Measurements from ENCODE around the gene FLRT2.

Gene FLRT2

GRCh38 chr14:85534458-85535293, 4.7 kb downstream of the FLRT2 start:
- no peak for TF ChIP-seq CTCF (IDR thresholded peaks at IDR 0.05; ENCODE audit: insufficient read depth, low read length, poor library complexity, severe bottlenecking)
- no peak for DNase-seq (ENCODE audit: extremely low read depth, insufficient read length)
- no peaks in the 10 kb centered on the region for H3K36me3 ChIP-seq (ENCODE audit: control insufficient read depth, insufficient read depth, low read length)
- H3K4me3 ChIP-seq (replicated peaks; ENCODE audit: low read depth, low read length): no peak overlapping the region
- H3K27me3 ChIP-seq (replicated peaks; ENCODE audit: control insufficient read depth, insufficient read depth, low read length): no peaks in the 10 kb centered on the region

GRCh38 chr14:85535321-85535720, 5.4 kb downstream of the FLRT2 start:
- Histone ChIP-seq H3K36me3 (ENCODE audit: control insufficient read depth, insufficient read depth, low read length) (no peaks in the 10 kb centered on the region), H3K4me3 (replicated peaks; ENCODE audit: low read depth, low read length) (no peak overlapping the region), H3K27me3 (replicated peaks; ENCODE audit: control insufficient read depth, insufficient read depth, low read length) (no peaks in the 10 kb centered on the region)
- DNase-seq (ENCODE audit: extremely low read depth, insufficient read length): no peak
- no peak for TF ChIP-seq CTCF (IDR thresholded peaks at IDR 0.05; ENCODE audit: insufficient read depth, low read length, poor library complexity, severe bottlenecking)

- no peaks in the 10 kb centered on the region for H3K36me3 ChIP-seq (ENCODE audit: control insufficient read depth, insufficient read depth, low read length)
- no peak overlapping the region for H3K4me3 ChIP-seq (replicated peaks; ENCODE audit: low read depth, low read length)
- no peak for TF ChIP-seq CTCF (IDR thresholded peaks at IDR 0.05; ENCODE audit: insufficient read depth, low read length, poor library complexity, severe bottlenecking)
- no peak for DNase-seq (ENCODE audit: extremely low read depth, insufficient read length)
- H3K27me3 ChIP-seq (replicated peaks; ENCODE audit: control insufficient read depth, insufficient read depth, low read length): no peaks in the 10 kb centered on the region
Observed at GRCh38 chr14:85535991-85536832, 6.3 kb downstream of the FLRT2 start.

- H3K4me3 ChIP-seq (replicated peaks; ENCODE audit: low read depth, low read length): no peak overlapping the region
- no peaks in the 10 kb centered on the region for H3K27me3 ChIP-seq (replicated peaks; ENCODE audit: control insufficient read depth, insufficient read depth, low read length)
- TF ChIP-seq CTCF (IDR thresholded peaks at IDR 0.05; ENCODE audit: insufficient read depth, low read length, poor library complexity, severe bottlenecking): no peak
- no peaks in the 10 kb centered on the region for H3K36me3 ChIP-seq (ENCODE audit: control insufficient read depth, insufficient read depth, low read length)
- DNase-seq (ENCODE audit: extremely low read depth, insufficient read length): no peak
Observed at GRCh38 chr14:85536833-85537190, 6.9 kb downstream of the FLRT2 start.

GRCh38 chr14:85537526-85537925, 7.6 kb downstream of the FLRT2 start:
- TF ChIP-seq CTCF (IDR thresholded peaks at IDR 0.05; ENCODE audit: insufficient read depth, low read length, poor library complexity, severe bottlenecking): no peak
- H3K36me3 ChIP-seq (ENCODE audit: control insufficient read depth, insufficient read depth, low read length): no peaks in the 10 kb centered on the region
- no peak overlapping the region for H3K4me3 ChIP-seq (replicated peaks; ENCODE audit: low read depth, low read length)
- DNase-seq (ENCODE audit: extremely low read depth, insufficient read length): no peak
- H3K27me3 ChIP-seq (replicated peaks; ENCODE audit: control insufficient read depth, insufficient read depth, low read length): no peaks in the 10 kb centered on the region

All from GM06990 (cell line).